MCF 10A (cell line): ENCODE results near the gene GABARAPL2. TPM values are rescaled to one million over a fixed set of nuclear protein-coding genes. Genes with fewer than 3 reads are reported as not detected.

Experiments used
- BruUV-seq: library from RNA; stranded (reverse); fragments of 400-500 nt; replicated peaks from 2 replicates; lab custom pipeline; 2021; lab: Mats Ljungman, UMichigan
- CTCF ChIA-PET: fragments of 300-600 bp; sonication (Branson Sonifier 250); formaldehyde crosslinking; extraction: SDS; loops from one replicate; lab custom pipeline; 2021; ENCODE audit warnings: antibody characterized with exemption, inconsistent platforms; lab: Yijun Ruan, JAX
- POLR2A ChIA-PET: fragments of 300-600, 350-650 bp; sonication (Branson Sonifier 250); formaldehyde crosslinking; extraction: SDS; loops from one replicate; lab custom pipeline; 2020; ENCODE audit warnings: antibody characterized with exemption, inconsistent platforms; lab: Yijun Ruan, JAX
- DNase-seq: peaks from one replicate; pipeline ENCODE4 v3.0.0-alpha.2; 2018; ENCODE audit not compliant: unreplicated experiment
- H3K27ac Mint-ChIP-seq: one replicate; pipeline ENCODE4 v1.8.0; 2022; ENCODE audit warnings: mild to moderate bottlenecking, low read depth, mixed read lengths; ENCODE audit not compliant: unreplicated experiment
- H3K27me3 Mint-ChIP-seq: one replicate; pipeline ENCODE4 v1.8.0; 2022; ENCODE audit warnings: mixed read lengths; ENCODE audit not compliant: insufficient read depth, unreplicated experiment
- H3K36me3 Mint-ChIP-seq: one replicate; pipeline ENCODE4 v1.8.0; 2022; ENCODE audit warnings: mild to moderate bottlenecking, moderate library complexity, mixed read lengths; ENCODE audit not compliant: insufficient read depth, unreplicated experiment
- H3K4me1 Mint-ChIP-seq: one replicate; pipeline ENCODE4 v1.8.0; 2022; ENCODE audit warnings: mixed read lengths; ENCODE audit not compliant: insufficient read depth, unreplicated experiment
- H3K4me3 Mint-ChIP-seq: one replicate; pipeline ENCODE4 v1.8.0; 2022; ENCODE audit warnings: mild to moderate bottlenecking, moderate library complexity, mixed read lengths; ENCODE audit not compliant: unreplicated experiment
- H3K9me3 Mint-ChIP-seq: one replicate; pipeline ENCODE4 v1.8.0; 2022; ENCODE audit warnings: mixed read lengths; ENCODE audit not compliant: unreplicated experiment
- CTCF ChIP-seq: fragments of 200-600 bp; IDR thresholded peaks from one replicate; pipeline ENCODE4 v1.8.0; 2022; ENCODE audit warnings: antibody characterized with exemption, mild to moderate bottlenecking; ENCODE audit not compliant: unreplicated experiment
- intact Hi-C: fragments of 100-400 bp; cut with micrococcal nuclease; formaldehyde crosslinking; loops from 2 replicates; pipeline ENCODE4 v1.14.1; 2022
- total RNA-seq: library from RNA; stranded (reverse); gene quantifications from 2 replicates; pipeline ENCODE4 v1.2.3, GENCODE V29; 2022

The GABARAPL2 gene
- total RNA-seq, 1 experiment from 2014 or later, result 61.5 TPM

- BruUV-seq, result no TSS peak
- CTCF ChIA-PET, result interaction anchor here (0.6 to 1.2 kb wide), 2 partner anchors 56 to 99 kb away, joined by 3 to 5 read pairs; no protein-coding TSS in a partner anchor
- intact Hi-C loops, result no loop called here
These were observed 6.8 kb downstream of the GABARAPL2 start for GRCh38 chr16:75572864-75573542.

GRCh38 chr16:75573955-75574354 is 7.8 kb downstream of the GABARAPL2 start:
- Mint-ChIP-seq H3K27me3 (no peaks in the 10 kb centered on the region), H3K27ac (no peak overlapping the region), H3K36me3 (peaks cover 82% of the 10 kb centered on the region), H3K9me3 (no peaks in the 10 kb centered on the region), H3K4me1 (no peaks in the 10 kb centered on the region), H3K4me3 (no peak overlapping the region)
- no peak for DNase-seq
- BruUV-seq, result no TSS peak
- intact Hi-C loops, result no loop called here
- TF ChIP-seq CTCF, result no peak
- POLR2A ChIA-PET, result no interaction called here
- CTCF ChIA-PET, result interaction anchor here (0.5 to 1.2 kb wide), 4 partner anchors 55 to 374 kb away, joined by 3 to 5 read pairs (median 3); no protein-coding TSS in a partner anchor

More at GRCh38 chr16:75572864-75573542, 6.8 kb downstream of the GABARAPL2 start:
- no peaks in the 10 kb centered on the region for H3K4me1 Mint-ChIP-seq
- no peaks in the 10 kb centered on the region for H3K9me3 Mint-ChIP-seq
- no peak overlapping the region for H3K27ac Mint-ChIP-seq
- peaks cover 83% of the 10 kb centered on the region for H3K36me3 Mint-ChIP-seq
- no peak for DNase-seq
- TF ChIP-seq CTCF, result no peak
- H3K27me3 Mint-ChIP-seq, result no peaks in the 10 kb centered on the region
- POLR2A ChIA-PET, result interaction anchor here (1.2 kb wide), 1 partner anchor 18 kb away, joined by 4 read pairs; no protein-coding TSS in a partner anchor
- H3K4me3 Mint-ChIP-seq, result no peak overlapping the region

GRCh38 chr16:75575958-75576357 is 9.8 kb downstream of the GABARAPL2 start:
- Mint-ChIP-seq H3K36me3 (peaks cover 85% of the 10 kb centered on the region), H3K27me3 (no peaks in the 10 kb centered on the region), H3K27ac (no peak overlapping the region), H3K4me3 (no peak overlapping the region), H3K9me3 (no peaks in the 10 kb centered on the region), H3K4me1 (no peaks in the 10 kb centered on the region)
- no peak for TF ChIP-seq CTCF
- ChIA-PET CTCF (interaction anchor here (0.6 kb wide), 1 partner anchor 58 kb away, joined by 3 read pairs; no protein-coding TSS in a partner anchor), POLR2A (interaction anchor here (6.6 kb wide), 1 partner anchor 9 kb away, joined by 34 read pairs; the partner anchor contains the start of gene GABARAPL2)
- intact Hi-C loops, result no loop called here
- DNase-seq, result no peak
- no TSS peak for BruUV-seq

GRCh38 chr16:75576384-75576811 is 10.2 kb downstream of the GABARAPL2 start:
- intact Hi-C loops, result no loop called here

More at GRCh38 chr16:75576384-75576811, 10.2 kb downstream of the GABARAPL2 start:
- H3K27me3 Mint-ChIP-seq, result no peaks in the 10 kb centered on the region
- no peak overlapping the region for H3K4me3 Mint-ChIP-seq
- H3K9me3 Mint-ChIP-seq, result no peaks in the 10 kb centered on the region
- no peak for DNase-seq
- CTCF ChIA-PET, result interaction anchor here (0.6 kb wide), 1 partner anchor 59 kb away, joined by 3 read pairs; no protein-coding TSS in a partner anchor
- POLR2A ChIA-PET, result interaction anchor here (6.6 kb wide), 1 partner anchor 9 kb away, joined by 34 read pairs; the partner anchor contains the start of gene GABARAPL2
- no peak overlapping the region for H3K27ac Mint-ChIP-seq
- no TSS peak for BruUV-seq
- H3K36me3 Mint-ChIP-seq, result peaks cover 81% of the 10 kb centered on the region
- no peaks in the 10 kb centered on the region for H3K4me1 Mint-ChIP-seq
- no peak for TF ChIP-seq CTCF
